Endothelial cell of umbilical vein (primary cell): ENCODE results near the gene RAB39A.

Experiments
- CTCF ChIP-seq, 2 donors: IDR thresholded peaks; 1 replicate in 1 of 2; 2 replicates in 1 of 2; pipeline ENCODE4 v1.5.1; 2011; ENCODE audit warnings: low read length in 2 of 2, mild to moderate bottlenecking in 2 of 2, moderate library complexity in 2 of 2, control low read depth in 1 of 2, inconsistent platforms in 1 of 2, low read depth in 1 of 2; ENCODE audit not compliant: insufficient read depth in 1 of 2; ENCODE audit errors: extremely low read depth in 1 of 2
- EZH2 ChIP-seq: IDR thresholded peaks from 2 replicates; pipeline ENCODE4 v1.6.1; 2012; ENCODE audit warnings: borderline replicate concordance, low read depth, mild to moderate bottlenecking, moderate library complexity, low read length, inconsistent platforms; ENCODE audit not compliant: severe bottlenecking
- FOS ChIP-seq: IDR thresholded peaks from 2 replicates; pipeline ENCODE4 v1.6.1; 2011; ENCODE audit warnings: mild to moderate bottlenecking, low read length, moderate library complexity, borderline replicate concordance; ENCODE audit not compliant: insufficient read depth
- MAX ChIP-seq: IDR thresholded peaks from 2 replicates; pipeline ENCODE4 v1.6.1; 2011; ENCODE audit not compliant: insufficient read depth, insufficient read length
- MYC ChIP-seq: IDR thresholded peaks from one replicate; pipeline ENCODE4 v1.6.1; 2011; ENCODE audit warnings: mild to moderate bottlenecking, low read depth, low read length
- POLR2A ChIP-seq: IDR thresholded peaks from 2 replicates; pipeline ENCODE4 v1.6.1; 2012; ENCODE audit warnings: low read depth, mild to moderate bottlenecking, control low read depth, low read length
- POLR2AphosphoS5 ChIP-seq: IDR thresholded peaks from 2 replicates; pipeline ENCODE4 v1.6.1; 2012; ENCODE audit warnings: low read depth, mild to moderate bottlenecking, control low read depth, low read length, moderate library complexity; ENCODE audit not compliant: insufficient read depth

GRCh38 chr11:107957109-107957588 is 28.9 kb downstream of the RAB39A start:
- TF ChIP-seq CTCF (IDR thresholded peaks at IDR 0.05; ENCODE audit: extremely low read depth in 1 of 2, insufficient read depth in 1 of 2, low read depth in 1 of 2, low read length in 2 of 2): no peak
- TF ChIP-seq EZH2: no peak
- no peak for TF ChIP-seq FOS
- TF ChIP-seq POLR2AphosphoS5: no peak
- TF ChIP-seq POLR2A: no peak
- no peak for TF ChIP-seq MAX
- TF ChIP-seq MYC: no peak
